Adrenal gland (tissue), 12 donors: ENCODE measurements around the gene PRDM16. TPM values are rescaled to one million over a fixed set of nuclear protein-coding genes. Genes with fewer than 3 reads are reported as not detected.

Experiments
- DNase-seq, 7 donors: peaks; one replicate each; pipeline ENCODE4 v3.0.0-alpha.2; 2019 to 2020
- H3K27ac ChIP-seq, 5 donors: fragments of 200-600 bp; sonication (generic) in 4 of 5; 1 replicate in 3 of 5; 2 replicates in 2 of 5; pipeline versions ENCODE4 v1.5.1 to v1.8.0; 2016 to 2020; ENCODE audit warnings: mild to moderate bottlenecking in 1 of 5
- H3K27me3 ChIP-seq: fragments of 200-600 bp; 2 replicates; pipeline ENCODE4 v1.8.0; 2021
- H3K36me3 ChIP-seq, 2 donors: fragments of 200-600 bp; replicated peaks in 1 of 2; 1 replicate in 1 of 2; 2 replicates in 1 of 2; pipeline versions ENCODE4 v1.5.1 to v1.8.0; 2018 to 2022
- H3K4me1 ChIP-seq, 2 donors: fragments of 200-600 bp; replicated peaks in 1 of 2; 1 replicate in 1 of 2; 2 replicates in 1 of 2; pipeline versions ENCODE4 v1.5.1 to v1.8.0; 2018 to 2021
- H3K4me3 ChIP-seq, 4 donors: fragments of 200-600 bp; sonication (generic) in 3 of 4; one replicate each; pipeline ENCODE4 v1.5.1; 2016 to 2018
- H3K9me3 ChIP-seq, 3 donors: fragments of 200-600 bp; sonication (generic) in 1 of 3; replicated peaks in 1 of 3; 1 replicate in 2 of 3; 2 replicates in 1 of 3; pipeline versions ENCODE4 v1.5.1 to v1.8.0; 2016 to 2021
- POLR2A ChIP-seq, 2 donors: fragments of 450-650 bp; IDR thresholded peaks; one replicate each; pipeline ENCODE4 v1.6.1; 2017; ENCODE audit warnings: antibody characterized with exemption in 2 of 2, mild to moderate bottlenecking in 2 of 2, moderate library complexity in 1 of 2
- WGBS, 4 donors: extraction: QIAGEN DNeasy Blood & Tissue Kit in 2 of 4; methylation state at CpG; one replicate each; pipeline versions ENCODE4 v1.1.5 to v1.1.7; 2013 to 2017; 5-methylcytosine and 5-hydroxymethylcytosine counted together
- intact Hi-C, 2 donors: fragments of 100-400 bp; cut with DNase I; formaldehyde crosslinking; loops; one replicate each; pipeline versions ENCODE4 v1.14.1 to v1.15.0; 2022 to 2023
- polyA plus RNA-seq, 3 donors: library from polyadenylated mRNA; stranded (reverse); fragments of 200-250 nt in 2 of 3; fragments of 350-450 nt in 1 of 3; fragmentation: Illumina TruSeq in 1 of 3; extraction: RNeasy Lipid Tissue Mini Kit (QIAGEN cat#74804) in 1 of 3; gene quantifications; one replicate each; pipeline ENCODE4 v1.2.3, GENCODE V29; 2013 to 2014
- total RNA-seq, 9 donors: library from RNA; depleted of rRNA in 4 of 9; stranded (reverse); fragments of >200 nt in 4 of 9; fragments of 120-200 nt in 1 of 9; fragmentation: NEBNext Ultra II Directional in 1 of 9; extraction: Animal tissue kit (Norgen Biotek cat#: 25700) in 1 of 9; gene quantifications; one replicate each; pipeline versions ENCODE4 v1.1.0 to v1.2.4, GENCODE V29; 2013 to 2023
- TF ChIP-seq, protein P1 (sequence below), 6 experiments: fragments of 450-650 bp in 4 of 6; fragments of 200-600 bp in 2 of 6; sonication (generic) in 1 of 6; IDR thresholded peaks; 1 replicate in 5 of 6; 2 replicates in 1 of 6; pipeline versions ENCODE4 v1.5.1 to v1.8.0; 2016 to 2021; ENCODE audit warnings: antibody characterized with exemption in 6 of 6, mild to moderate bottlenecking in 2 of 6, moderate library complexity in 1 of 6
- donor health status: healthy with polysubstance abuse.
- donor health status: Bipolar disorder and iron deficiency.
- donor health status: DM: yes; HTN: yes; CAD: no.
- donor health status: DM: no; HTN: no; CAD: no.
- donor health status: DM: no; HTN: no; CAD: no.
- donor health status: DM: yes; HTN: yes; CAD: no.

PRDM16 gene
- total and polyA plus RNA-seq, 12 donors: 0.04 to 2.8 (median 0.61) TPM; not detected in 1

DNA sequence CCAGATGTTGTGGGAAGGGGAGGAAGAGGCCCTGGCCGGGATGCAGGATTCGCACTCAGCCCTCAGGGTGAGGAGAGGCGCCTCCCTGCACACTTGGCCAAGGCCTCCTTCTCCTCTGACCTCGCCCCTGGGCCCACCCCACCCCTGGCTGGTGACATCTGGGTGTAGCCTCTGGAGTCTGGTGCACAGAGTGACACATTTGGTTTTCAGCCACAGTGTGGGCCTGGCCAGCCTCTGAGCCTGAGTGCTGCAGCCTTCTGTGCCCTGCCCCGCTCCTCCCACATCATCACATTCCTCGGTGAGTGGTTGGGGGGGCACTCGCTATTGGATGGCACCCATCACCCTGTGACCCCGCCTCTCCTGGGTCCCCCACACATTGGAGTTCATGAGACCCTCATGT is 45.8 kb downstream of the PRDM16 start:
- H3K4me1 ChIP-seq: no peaks in the 10 kb centered on the region
- no peaks in the 10 kb centered on the region for H3K27me3 ChIP-seq
- intact Hi-C loops: no loop called here
- no peak overlapping the region for H3K4me3 ChIP-seq
- WGBS, 4 donors: 82 to 91% (median 86%) methylated on average over 4 to 8 of the region's 8 CpGs
- no peak for DNase-seq
- TF ChIP-seq, protein P1, sequence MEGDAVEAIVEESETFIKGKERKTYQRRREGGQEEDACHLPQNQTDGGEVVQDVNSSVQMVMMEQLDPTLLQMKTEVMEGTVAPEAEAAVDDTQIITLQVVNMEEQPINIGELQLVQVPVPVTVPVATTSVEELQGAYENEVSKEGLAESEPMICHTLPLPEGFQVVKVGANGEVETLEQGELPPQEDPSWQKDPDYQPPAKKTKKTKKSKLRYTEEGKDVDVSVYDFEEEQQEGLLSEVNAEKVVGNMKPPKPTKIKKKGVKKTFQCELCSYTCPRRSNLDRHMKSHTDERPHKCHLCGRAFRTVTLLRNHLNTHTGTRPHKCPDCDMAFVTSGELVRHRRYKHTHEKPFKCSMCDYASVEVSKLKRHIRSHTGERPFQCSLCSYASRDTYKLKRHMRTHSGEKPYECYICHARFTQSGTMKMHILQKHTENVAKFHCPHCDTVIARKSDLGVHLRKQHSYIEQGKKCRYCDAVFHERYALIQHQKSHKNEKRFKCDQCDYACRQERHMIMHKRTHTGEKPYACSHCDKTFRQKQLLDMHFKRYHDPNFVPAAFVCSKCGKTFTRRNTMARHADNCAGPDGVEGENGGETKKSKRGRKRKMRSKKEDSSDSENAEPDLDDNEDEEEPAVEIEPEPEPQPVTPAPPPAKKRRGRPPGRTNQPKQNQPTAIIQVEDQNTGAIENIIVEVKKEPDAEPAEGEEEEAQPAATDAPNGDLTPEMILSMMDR (IDR thresholded peaks at IDR 0.05): no peak
- no peak for TF ChIP-seq POLR2A (IDR thresholded peaks at IDR 0.05)
- no peak overlapping the region for H3K27ac ChIP-seq
- no peaks in the 10 kb centered on the region for H3K36me3 ChIP-seq
- H3K9me3 ChIP-seq: no peaks in the 10 kb centered on the region

DNA sequence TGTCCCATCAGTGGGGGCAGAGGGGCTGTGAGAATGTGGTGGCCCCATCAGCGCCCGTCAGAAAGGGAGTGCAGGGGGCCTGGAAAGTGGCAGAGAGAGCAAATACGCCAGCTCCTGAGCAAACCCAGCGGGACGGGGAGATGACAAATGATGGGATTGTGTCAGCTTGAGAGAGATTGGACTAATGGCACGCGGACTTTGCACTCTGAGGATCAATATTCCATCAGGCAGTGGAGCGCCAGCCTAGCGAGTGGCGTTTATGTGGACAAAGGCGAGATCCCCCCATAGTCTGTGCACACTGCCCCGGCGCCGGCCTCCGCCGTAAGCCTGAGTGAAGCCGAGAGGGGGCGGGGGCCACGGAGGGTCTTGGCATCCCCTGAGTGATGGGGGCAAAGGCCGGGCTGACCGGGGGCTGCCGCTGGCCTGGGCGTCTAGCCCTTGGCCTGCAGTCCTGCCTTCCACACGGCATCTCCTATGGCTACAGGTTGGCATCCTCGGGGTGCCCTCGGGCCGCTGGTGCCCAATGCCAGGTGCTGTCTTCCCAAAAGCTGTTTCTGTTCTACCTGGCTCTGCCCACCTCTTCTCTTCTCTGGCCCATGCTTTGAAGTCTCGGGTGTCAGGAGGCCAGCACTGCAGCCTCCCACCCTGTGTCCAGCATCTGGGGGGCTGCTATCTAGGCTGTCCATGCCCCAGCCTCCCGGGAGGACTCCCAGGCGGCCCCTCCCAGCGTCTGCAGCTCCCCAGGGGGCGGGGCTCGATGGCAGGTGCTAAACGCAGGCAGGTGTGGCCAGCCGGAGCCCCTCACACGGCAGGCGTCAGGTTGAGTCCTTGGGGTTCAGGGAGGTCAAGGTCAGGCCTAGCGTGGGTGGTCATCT is 46.5 kb downstream of the PRDM16 start:
- Histone ChIP-seq H3K4me3 (no peak overlapping the region), H3K27ac (no peak overlapping the region), H3K36me3 (no peaks in the 10 kb centered on the region), H3K27me3 (no peaks in the 10 kb centered on the region), H3K9me3 (no peaks in the 10 kb centered on the region), H3K4me1 (no peaks in the 10 kb centered on the region)
- TF ChIP-seq POLR2A (IDR thresholded peaks at IDR 0.05): no peak
- TF ChIP-seq, protein P1 (IDR thresholded peaks at IDR 0.05): no peak
- WGBS, 4 donors: 84 to 85% (median 85%) methylated on average over 23 to 38 of the region's 38 CpGs
- no peak for DNase-seq
- intact Hi-C loops: no loop called here

DNA sequence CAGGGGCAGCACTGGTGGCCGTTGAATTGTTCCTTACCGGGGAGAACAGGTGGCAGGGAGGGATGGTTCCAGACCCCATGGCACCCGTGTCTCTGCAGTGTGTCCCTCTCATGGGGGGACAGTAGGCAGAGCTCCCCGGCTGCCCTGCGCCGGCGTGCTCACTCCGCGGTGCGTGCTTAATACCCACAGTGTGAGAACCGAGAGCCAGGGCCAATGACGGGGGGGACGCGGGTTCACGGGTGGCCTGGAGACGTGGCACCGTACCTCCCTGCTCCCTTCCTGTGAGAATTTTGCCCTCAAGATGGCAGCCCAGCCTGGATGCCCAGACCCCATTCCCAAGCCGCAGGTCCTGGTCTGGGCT is 47.1 kb downstream of the PRDM16 start:
- no peaks in the 10 kb centered on the region for H3K4me1 ChIP-seq

DNA sequence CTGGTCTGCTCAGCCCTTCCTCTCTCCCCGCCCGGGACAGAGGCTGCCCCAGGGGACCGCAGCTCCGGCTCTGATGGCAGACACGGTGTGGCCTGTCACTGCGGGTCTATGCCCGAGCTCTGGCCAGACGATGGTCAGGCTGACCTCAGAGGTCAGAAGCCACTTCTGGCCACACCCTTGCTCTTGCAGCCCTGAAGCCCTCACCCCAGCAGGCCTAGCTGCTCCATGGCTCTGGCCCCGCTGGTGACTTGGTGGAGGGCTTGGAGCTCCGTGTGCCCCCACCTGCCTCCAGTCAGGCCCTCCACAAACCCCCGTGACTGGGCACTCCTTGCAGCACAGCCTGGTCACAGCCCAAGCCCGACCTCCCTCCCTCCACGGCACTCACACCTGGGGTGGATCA is 47.6 kb downstream of the PRDM16 start:
- no peaks in the 10 kb centered on the region for H3K36me3 ChIP-seq
- no peaks in the 10 kb centered on the region for H3K27me3 ChIP-seq
- H3K9me3 ChIP-seq: no peaks in the 10 kb centered on the region
- no peak overlapping the region for H3K27ac ChIP-seq
- no peak for DNase-seq
- TF ChIP-seq, protein P1 (IDR thresholded peaks at IDR 0.05): no peak
- TF ChIP-seq POLR2A (IDR thresholded peaks at IDR 0.05): no peak
- no peak overlapping the region for H3K4me3 ChIP-seq
- no peaks in the 10 kb centered on the region for H3K4me1 ChIP-seq
- intact Hi-C loops: no loop called here
- WGBS, 4 donors: 84 to 92% (median 89%) methylated on average over 4 to 13 of the region's 13 CpGs

More for the DNA sequence above, 47.1 kb downstream of the PRDM16 start:
- no peaks in the 10 kb centered on the region for H3K27me3 ChIP-seq
- H3K9me3 ChIP-seq: no peaks in the 10 kb centered on the region
- no peaks in the 10 kb centered on the region for H3K36me3 ChIP-seq
- no peak overlapping the region for H3K27ac ChIP-seq
- intact Hi-C loops: no loop called here
- H3K4me3 ChIP-seq: no peak overlapping the region
- WGBS, 4 donors: 71 to 93% (median 81%) methylated on average over 2 to 18 of the region's 18 CpGs
- TF ChIP-seq, protein P1 (IDR thresholded peaks at IDR 0.05): no peak
- no peak for TF ChIP-seq POLR2A (IDR thresholded peaks at IDR 0.05)
- DNase-seq: no peak
